HUES6 (cell line): ENCODE measurements around the gene GRIN1.

ENCODE experiments used
- H3K27ac ChIP-seq: 2 replicates; pipeline ENCODE4 v1.7.0; 2013; ENCODE audit warnings: low read depth, mild to moderate bottlenecking, low read length, inconsistent platforms
- H3K27me3 ChIP-seq: 2 replicates; pipeline ENCODE4 v1.6.1; 2013; ENCODE audit warnings: low read length; ENCODE audit not compliant: control insufficient read depth, insufficient read depth
- H3K36me3 ChIP-seq: 2 replicates; pipeline ENCODE4 v1.6.1; 2013; ENCODE audit warnings: low read length; ENCODE audit not compliant: control insufficient read depth, insufficient read depth
- H3K4me1 ChIP-seq: 2 replicates; pipeline ENCODE4 v1.6.1; 2013; ENCODE audit warnings: low read length; ENCODE audit not compliant: control insufficient read depth, insufficient read depth
- H3K4me3 ChIP-seq: 2 replicates; pipeline ENCODE4 v1.5.1; 2013; ENCODE audit warnings: low read depth, low read length
- H3K9ac ChIP-seq: one replicate; pipeline ENCODE4 v1.6.1; 2013; ENCODE audit warnings: mild to moderate bottlenecking, low read length
- H3K9me3 ChIP-seq: 2 replicates; pipeline ENCODE4 v1.6.1; 2013; ENCODE audit warnings: low read depth, low read length; ENCODE audit not compliant: control insufficient read depth, insufficient read depth

GRIN1 gene

GRCh38 chr9:137178939-137179630 is 40.1 kb downstream of the GRIN1 start:
- no peak overlapping the region for H3K27ac ChIP-seq
- H3K4me3 ChIP-seq, result no peak overlapping the region
- H3K36me3 ChIP-seq, result peaks cover 49% of the 10 kb centered on the region
- 0 out of 2 replicates have a peak, but pooled peaks cover 4% of the 10 kb centered on the region for H3K4me1 ChIP-seq
- H3K27me3 ChIP-seq, result peaks cover 23% of the 10 kb centered on the region; the same call in 1 of the 2 replicates
- H3K9me3 ChIP-seq, result no peaks in the 10 kb centered on the region
- H3K9ac ChIP-seq, result no peak overlapping the region

GRCh38 chr9:137179761-137180160 is 40.8 kb downstream of the GRIN1 start:
- Histone ChIP-seq H3K27me3 (peaks cover 17% of the 10 kb centered on the region; the same call in 1 of the 2 replicates), H3K4me3 (no peak overlapping the region), H3K4me1 (0 out of 2 replicates have a peak, but pooled peaks cover 4% of the 10 kb centered on the region), H3K9ac (no peak overlapping the region), H3K27ac (no peak overlapping the region), H3K36me3 (peaks cover 56% of the 10 kb centered on the region), H3K9me3 (no peaks in the 10 kb centered on the region)

- H3K9ac ChIP-seq, result no peak overlapping the region
- H3K27me3 ChIP-seq, result peaks cover 10% of the 10 kb centered on the region; the same call in 1 of the 2 replicates
- no peak overlapping the region for H3K4me3 ChIP-seq
- no peak overlapping the region for H3K27ac ChIP-seq
- H3K4me1 ChIP-seq, result no peaks in the 10 kb centered on the region
- no peaks in the 10 kb centered on the region for H3K9me3 ChIP-seq
- H3K36me3 ChIP-seq, result peaks cover 62% of the 10 kb centered on the region
These were observed 41.5 kb downstream of the GRIN1 start for GRCh38 chr9:137180491-137180890.

GRCh38 chr9:137181680-137182079 is 42.7 kb downstream of the GRIN1 start:
- Histone ChIP-seq H3K9me3 (no peaks in the 10 kb centered on the region), H3K36me3 (peaks cover 73% of the 10 kb centered on the region), H3K4me3 (no peak overlapping the region), H3K4me1 (no peaks in the 10 kb centered on the region), H3K27ac (no peak overlapping the region), H3K27me3 (no peaks in the 10 kb centered on the region; the same call in 1 of the 2 replicates), H3K9ac (no peak overlapping the region)

DNA sequence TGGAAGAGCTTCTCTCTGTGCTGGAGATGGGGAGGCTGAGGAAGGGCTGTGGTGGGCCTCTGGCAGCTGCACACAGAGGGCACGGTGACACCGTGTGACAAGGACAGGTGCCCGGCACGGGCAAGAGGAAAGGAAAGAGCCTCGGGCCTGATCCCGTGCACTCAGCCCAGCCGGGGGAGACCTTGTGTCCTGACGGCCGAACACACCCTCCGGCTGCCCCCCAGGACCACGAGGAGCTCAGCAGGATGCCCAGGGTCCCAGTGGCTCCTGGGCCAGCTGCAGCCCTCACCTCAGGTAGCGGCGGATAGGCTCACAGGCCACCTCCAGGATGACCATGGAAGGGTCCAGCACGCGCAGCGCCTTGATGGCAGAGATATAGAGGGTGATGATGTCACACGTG is 43.9 kb downstream of the GRIN1 start:
- H3K27ac ChIP-seq, result no peak overlapping the region
- H3K36me3 ChIP-seq, result peaks cover 69% of the 10 kb centered on the region
- peaks cover 4% of the 10 kb centered on the region; the same call in 1 of the 2 replicates for H3K4me1 ChIP-seq
- no peaks in the 10 kb centered on the region for H3K27me3 ChIP-seq
- no peaks in the 10 kb centered on the region for H3K9me3 ChIP-seq
- H3K9ac ChIP-seq, result no peak overlapping the region
- H3K4me3 ChIP-seq, result no peak overlapping the region

- H3K36me3 ChIP-seq, result peaks cover 69% of the 10 kb centered on the region
- H3K9me3 ChIP-seq, result no peaks in the 10 kb centered on the region
- no peaks in the 10 kb centered on the region for H3K27me3 ChIP-seq
- no peak overlapping the region for H3K9ac ChIP-seq
- no peak overlapping the region for H3K4me3 ChIP-seq
- peaks cover 4% of the 10 kb centered on the region; the same call in 1 of the 2 replicates for H3K4me1 ChIP-seq
- no peak overlapping the region for H3K27ac ChIP-seq
These were observed 45.1 kb downstream of the GRIN1 start for GRCh38 chr9:137183980-137184595.

- no peak overlapping the region for H3K4me3 ChIP-seq
- no peaks in the 10 kb centered on the region for H3K27me3 ChIP-seq
- no peaks in the 10 kb centered on the region for H3K9me3 ChIP-seq
- peaks cover 64% of the 10 kb centered on the region for H3K36me3 ChIP-seq
- H3K27ac ChIP-seq, result no peak overlapping the region
- no peak overlapping the region for H3K9ac ChIP-seq
- H3K4me1 ChIP-seq, result peaks cover 11% of the 10 kb centered on the region
These were observed 46.1 kb downstream of the GRIN1 start for GRCh38 chr9:137184881-137185660.

DNA sequence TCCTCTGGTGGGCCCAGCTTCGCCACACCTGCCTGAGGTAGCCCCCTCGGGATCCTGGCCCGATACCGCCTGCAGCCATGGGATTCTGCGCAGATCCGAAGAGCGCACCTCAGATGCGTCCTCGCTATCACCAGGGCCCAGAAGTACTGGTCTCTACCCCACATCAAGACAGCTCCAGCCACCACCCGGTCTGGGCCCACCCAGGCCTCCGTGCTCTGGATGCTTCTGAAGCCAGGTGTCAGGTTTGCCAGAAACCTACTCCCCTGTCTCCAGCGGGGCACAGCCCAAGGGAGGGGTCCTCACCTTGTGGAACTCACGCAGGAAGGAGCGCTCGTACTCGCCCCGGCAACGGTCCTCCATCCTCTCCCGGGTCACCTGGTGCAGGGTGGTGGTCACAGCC is 47.0 kb downstream of the GRIN1 start:
- H3K4me3 ChIP-seq, result no peak overlapping the region
- H3K27ac ChIP-seq, result no peak overlapping the region
- H3K27me3 ChIP-seq, result no peaks in the 10 kb centered on the region
- peaks cover 11% of the 10 kb centered on the region for H3K4me1 ChIP-seq
- no peaks in the 10 kb centered on the region for H3K9me3 ChIP-seq
- no peak overlapping the region for H3K9ac ChIP-seq
- peaks cover 61% of the 10 kb centered on the region for H3K36me3 ChIP-seq

GRCh38 chr9:137186385-137186784 is 47.4 kb downstream of the GRIN1 start:
- H3K9ac ChIP-seq, result no peak overlapping the region

DNA sequence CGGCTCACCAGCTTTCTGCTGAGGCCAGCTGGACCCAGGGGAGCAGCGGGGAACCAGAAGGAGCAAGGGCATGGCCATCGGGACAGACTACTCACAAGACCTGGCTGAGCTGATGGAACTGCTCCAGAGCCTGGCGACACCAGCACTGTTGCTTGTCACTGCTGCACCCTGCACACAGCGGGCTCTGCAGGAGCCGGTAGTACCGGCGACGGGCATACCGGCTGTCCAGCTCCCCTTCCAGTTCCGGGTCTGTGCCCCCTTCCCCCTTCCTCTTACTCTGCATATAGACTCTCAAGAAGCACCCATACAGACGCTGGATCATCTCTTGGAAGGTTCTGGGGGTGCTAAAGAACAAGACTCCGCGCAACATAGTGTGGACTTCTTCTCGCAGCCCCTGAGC is 48.4 kb downstream of the GRIN1 start:
- Histone ChIP-seq H3K9me3 (no peaks in the 10 kb centered on the region), H3K27ac (no peak overlapping the region), H3K9ac (peak overlapping the region; percentile 81), H3K36me3 (peaks cover 62% of the 10 kb centered on the region), H3K4me1 (peaks cover 11% of the 10 kb centered on the region), H3K4me3 (peak overlapping the region; percentile 95), H3K27me3 (no peaks in the 10 kb centered on the region)

More at GRCh38 chr9:137186385-137186784, 47.4 kb downstream of the GRIN1 start:
- Histone ChIP-seq H3K4me3 (no peak overlapping the region), H3K36me3 (peaks cover 63% of the 10 kb centered on the region), H3K27me3 (no peaks in the 10 kb centered on the region), H3K4me1 (peaks cover 11% of the 10 kb centered on the region), H3K27ac (no peak overlapping the region), H3K9me3 (no peaks in the 10 kb centered on the region)

GRCh38 chr9:137188086-137188489 is 49.1 kb downstream of the GRIN1 start:
- Histone ChIP-seq H3K9ac (peak overlapping the region; percentile 81), H3K27ac (no peak overlapping the region; the same call in 1 of the 2 replicates), H3K4me3 (peak overlapping the region; percentile 95), H3K36me3 (peaks cover 55% of the 10 kb centered on the region), H3K27me3 (no peaks in the 10 kb centered on the region), H3K4me1 (peaks cover 11% of the 10 kb centered on the region), H3K9me3 (no peaks in the 10 kb centered on the region)
